HEK293T (cell line): Measurements from ENCODE around the gene OSTC.

Experiments used
- CTCF ChIA-PET: fragments of 350-600 bp; formaldehyde crosslinking; extraction: SDS; loops from one replicate; lab custom pipeline; 2021; ENCODE audit warnings: antibody characterized with exemption, inconsistent platforms; lab: Yijun Ruan, JAX
- POLR2A ChIA-PET: fragments of 350-600 bp; formaldehyde crosslinking; extraction: SDS; loops from one replicate; lab custom pipeline; 2020; ENCODE audit warnings: antibody characterized with exemption, inconsistent platforms; lab: Yijun Ruan, JAX
- DNase-seq: peaks from one replicate; pipeline ENCODE4 v3.0.0; 2012; ENCODE audit warnings: mixed read lengths; ENCODE audit errors: extremely low spot score
- ARNT ChIP-seq: fragments of 450-650 bp; IDR thresholded peaks from 2 replicates; pipeline ENCODE4 v1.6.1; 2017; ENCODE audit warnings: mild to moderate bottlenecking
- BHLHE40 ChIP-seq: fragments of 450-650 bp; IDR thresholded peaks from 2 replicates; pipeline ENCODE4 v1.6.1; 2016; ENCODE audit warnings: mild to moderate bottlenecking, moderate library complexity, borderline replicate concordance
- CTBP1 ChIP-seq: fragments of 450-650 bp; IDR thresholded peaks from 2 replicates; pipeline ENCODE4 v1.6.1; 2016; ENCODE audit warnings: borderline replicate concordance
- ELF4 ChIP-seq: fragments of 450-650 bp; IDR thresholded peaks from 2 replicates; pipeline ENCODE4 v1.6.1; 2017; ENCODE audit warnings: antibody characterized with exemption
- FOXA1 ChIP-seq: fragments of 450-650 bp; IDR thresholded peaks from 2 replicates; pipeline ENCODE4 v1.6.1; 2016; ENCODE audit warnings: mild to moderate bottlenecking
- FOXK2 ChIP-seq: fragments of 450-650 bp; IDR thresholded peaks from 2 replicates; pipeline ENCODE4 v1.6.1; 2016; ENCODE audit warnings: mild to moderate bottlenecking
- FOXM1 ChIP-seq: fragments of 450-650 bp; IDR thresholded peaks from 2 replicates; pipeline ENCODE4 v1.6.1; 2017; ENCODE audit warnings: mild to moderate bottlenecking, borderline replicate concordance
- HDGF ChIP-seq: fragments of 450-650 bp; IDR thresholded peaks from 2 replicates; pipeline ENCODE4 v1.6.1; 2017; ENCODE audit warnings: antibody characterized with exemption, borderline replicate concordance
- L3MBTL2 ChIP-seq: fragments of 450-650 bp; conservative IDR thresholded peaks from 2 replicates; pipeline ENCODE4 v1.6.1; 2016; ENCODE audit warnings: mild to moderate bottlenecking
- LEF1 ChIP-seq: fragments of 450-650 bp; IDR thresholded peaks from 2 replicates; pipeline ENCODE4 v1.6.1; 2017; ENCODE audit warnings: mild to moderate bottlenecking, borderline replicate concordance
- NFRKB ChIP-seq: fragments of 450-650 bp; IDR thresholded peaks from 2 replicates; pipeline ENCODE4 v1.6.1; 2016; ENCODE audit warnings: mild to moderate bottlenecking, moderate library complexity
- PKNOX1 ChIP-seq: fragments of 450-650 bp; IDR thresholded peaks from 2 replicates; pipeline ENCODE4 v1.6.1; 2016
- SP1 ChIP-seq: fragments of 450-650 bp; IDR thresholded peaks from 2 replicates; pipeline ENCODE4 v1.6.1; 2017
- SUZ12 ChIP-seq: fragments of 450-650 bp; IDR thresholded peaks from 2 replicates; pipeline ENCODE4 v1.6.1; 2016; ENCODE audit warnings: mild to moderate bottlenecking
- TARDBP ChIP-seq: fragments of 450-650 bp; IDR thresholded peaks from 2 replicates; pipeline ENCODE4 v1.6.1; 2016
- ZNF384 ChIP-seq: fragments of 450-650 bp; IDR thresholded peaks from 2 replicates; pipeline ENCODE4 v1.6.1; 2016

OSTC gene

GRCh38 chr4:108611365-108611764 lies 39.0 kb upstream of the OSTC start:
- ChIA-PET POLR2A (interaction anchor here (1.4 kb wide), 1 partner anchor 9 kb away, joined by 3 read pairs; the partner anchor contains the start of gene RPL34), CTCF (interaction anchor here (0.7 kb wide), 1 partner anchor 38 kb away, joined by 3 read pairs; no protein-coding TSS in a partner anchor)
- DNase-seq = no peak
- TF ChIP-seq CTBP1 (no peak), SUZ12 (no peak), LEF1 (no peak), PKNOX1 (no peak), BHLHE40 (no peak), NFRKB (no peak), TARDBP (no peak)

- DNase-seq = no peak
- ChIA-PET CTCF (no interaction called here), POLR2A (no interaction called here)
- TF ChIP-seq ZNF384 (no peak), ARNT (no peak), LEF1 (no peak)
These were observed 38.0 kb upstream of the OSTC start for GRCh38 chr4:108612365-108612764.

GRCh38 chr4:108619372-108620100 lies 30.9 kb upstream of the OSTC start:
- ChIA-PET CTCF (no interaction called here), POLR2A (interaction anchor here (0.6 to 1.4 kb wide), 7 partner anchors 8 to 600 kb away, joined by 3 to 9 read pairs (median 3); partner anchors contain the start of gene OSTC)
- TF ChIP-seq FOXM1 (no peak), SUZ12 (no peak), BHLHE40 (no peak), FOXA1 (no peak), TARDBP (no peak), ARNT (no peak), L3MBTL2 (no peak; the same call in 1 of the 2 replicates), FOXK2 (no peak), LEF1 (no peak), NFRKB (no peak), PKNOX1 (no peak), ZNF384 (no peak), CTBP1 (no peak), HDGF (no peak), SP1 (no peak), ELF4 (no peak)
- no peak for DNase-seq

DNA sequence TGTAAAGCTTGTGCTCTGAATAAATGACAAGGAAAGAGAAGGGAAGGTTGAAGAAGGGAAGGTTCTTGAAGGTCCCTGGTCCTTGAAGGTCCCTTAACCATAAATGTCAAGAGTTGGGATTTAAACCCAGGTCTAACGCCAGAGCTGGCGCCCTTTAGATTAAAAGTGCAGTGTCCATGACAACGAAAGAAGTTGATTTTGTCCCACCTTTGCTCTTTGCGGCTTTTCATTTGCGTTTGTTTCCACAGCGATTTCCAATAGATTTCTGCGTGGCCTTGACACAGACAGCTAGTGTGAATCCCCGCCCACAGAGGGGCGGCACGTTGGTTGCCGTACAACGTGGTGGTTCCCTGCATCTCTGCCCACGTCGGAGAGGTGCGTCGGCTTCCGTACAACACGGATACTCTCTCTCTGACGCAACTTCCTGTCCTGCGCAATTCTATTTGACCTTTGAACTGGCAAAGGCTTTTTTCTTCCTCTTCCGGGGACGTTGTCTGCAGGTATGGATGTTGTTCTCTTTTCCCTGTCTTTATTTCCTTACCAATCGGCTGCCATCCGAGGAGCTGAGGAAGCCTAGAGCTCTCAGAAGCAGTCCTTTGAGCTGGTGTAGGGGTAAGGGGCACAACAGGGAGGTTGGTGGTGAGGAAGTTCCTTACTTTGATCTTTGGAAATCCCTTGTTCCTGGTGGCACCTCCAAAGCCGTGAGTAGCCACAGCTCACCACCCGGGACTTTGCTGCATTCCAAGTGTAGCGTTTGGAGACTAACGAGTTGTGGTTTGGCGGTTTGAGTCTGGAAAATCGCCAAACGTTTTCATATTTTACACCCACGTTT lies 30.1 kb upstream of the OSTC start, which contains the start of gene RPL34:
RPL34 (plus strand) TSS at position 476 of the 832 bp plus-strand sequence. CDS start 1,384 bp downstream, outside the sequence.
- ChIA-PET CTCF (no interaction called here), POLR2A (interaction anchor here (0.5 to 1.5 kb wide), 9 partner anchors 9 to 601 kb away, joined by 3 to 9 read pairs (median 3); partner anchors contain the start of gene OSTC)
- peak; percentile 96 for DNase-seq
- TF ChIP-seq ZNF384 (peak; percentile 85), CTBP1 (no peak), TARDBP (no peak), FOXA1 (no peak), HDGF (no peak), ELF4 (peak; percentile 96), NFRKB (peak; percentile 63), L3MBTL2 (no peak; the same call in 1 of the 2 replicates), LEF1 (peak; percentile 96)

GRCh38 chr4:108620933-108621905 lies 29.2 kb upstream of the OSTC start:
- DNase-seq = no peak
- ChIA-PET POLR2A (interaction anchor here (0.5 to 1.5 kb wide), 7 partner anchors 8 to 55 kb away, joined by 3 to 9 read pairs (median 3); partner anchors contain the start of gene OSTC), CTCF (no interaction called here)
- no peak for TF ChIP-seq PKNOX1
- no peak for TF ChIP-seq SP1
- no peak for TF ChIP-seq ZNF384
- no peak for TF ChIP-seq NFRKB
- TF ChIP-seq FOXM1 = no peak
- TF ChIP-seq FOXA1 = no peak
- no peak for TF ChIP-seq ELF4
- no peak for TF ChIP-seq TARDBP
- no peak for TF ChIP-seq LEF1
